Measurements from ENCODE around the gene ACBD4.

GRCh38 chr17:45150911-45151809, 15.7 kb downstream of the ACBD4 start:
- TF ChIP-seq CTCF (IDR thresholded peaks at IDR 0.05; ENCODE audit: insufficient read depth, low read depth, low read length): no peak
- TF ChIP-seq EZH2 (IDR thresholded peaks at IDR 0.05; ENCODE audit: insufficient read depth, low read length): no peak
